GM19397 (cell line): Measurements from ENCODE around the gene MCEE.
"Not testable (repeated sequence)": the region's sequence is repeated elsewhere in the genome, so short reads cannot be mapped to it uniquely, and the experiment has no call there.

ENCODE experiments used
- ATAC-seq: cut with Tn5 transposase; IDR thresholded peaks from one replicate; pipeline ENCODE4 v1.9.1; 2021; ENCODE audit warnings: mild to moderate bottlenecking, moderate library complexity; ENCODE audit not compliant: unreplicated experiment

Gene MCEE

GRCh38 chr2:71083752-71084312 is 46.2 kb downstream of the MCEE start:
- ATAC-seq = not testable (repeated sequence)

- not testable (repeated sequence) for ATAC-seq
These were observed 46.7 kb downstream of the MCEE start for GRCh38 chr2:71083297-71083696.

GRCh38 chr2:71082402-71083252 is 47.4 kb downstream of the MCEE start:
- no peak for ATAC-seq

GRCh38 chr2:71078624-71079023 is 51.4 kb downstream of the MCEE start:
- no peak for ATAC-seq

- no peak for ATAC-seq
These were observed 55.1 kb downstream of the MCEE start for GRCh38 chr2:71074893-71075395.

- ATAC-seq = no peak
These were observed 56.6 kb downstream of the MCEE start for GRCh38 chr2:71073475-71073874.

- no peak for ATAC-seq
These were observed 57.5 kb downstream of the MCEE start for GRCh38 chr2:71072492-71072891.

- ATAC-seq = peak; percentile 39
These were observed 58.2 kb downstream of the MCEE start for GRCh38 chr2:71071681-71072398.

GRCh38 chr2:71070294-71071093 is 59.5 kb downstream of the MCEE start:
- ATAC-seq = no peak

GRCh38 chr2:71069376-71069775 is 60.7 kb downstream of the MCEE start:
- no peak for ATAC-seq

- ATAC-seq = peak; percentile 60
These were observed 61.6 kb downstream of the MCEE start, which contains the start of gene NAGK for GRCh38 chr2:71068218-71069035. Gene NAGK (plus strand): TSS chr2:71068648. CDS start chr2:71068684, 36 bp downstream.

GRCh38 chr2:71067567-71068217 is 62.3 kb downstream of the MCEE start:
- peak; percentile 4 for ATAC-seq

- no peak for ATAC-seq
These were observed 63.2 kb downstream of the MCEE start for GRCh38 chr2:71066856-71067255.

- ATAC-seq = no peak
These were observed 65.0 kb downstream of the MCEE start for GRCh38 chr2:71064754-71065621.

- no peak for ATAC-seq
These were observed 65.9 kb downstream of the MCEE start for GRCh38 chr2:71064110-71064611.

- no peak for ATAC-seq
These were observed 66.8 kb downstream of the MCEE start for GRCh38 chr2:71063216-71063615.

- ATAC-seq = no peak
These were observed 69.2 kb downstream of the MCEE start for GRCh38 chr2:71060871-71061270.

GRCh38 chr2:71060211-71060610 is 69.8 kb downstream of the MCEE start:
- no peak for ATAC-seq
